ENCODE measurements around the gene MRPS34. TPM values are rescaled to one million over a fixed set of nuclear protein-coding genes. Genes with fewer than 3 reads are reported as not detected.
"Not testable (repeated sequence)": the region's sequence is repeated elsewhere in the genome, so short reads cannot be mapped to it uniquely, and the experiment has no call there.

MRPS34 gene
- total RNA-seq: 112 and 118 TPM in 2 replicates

DNA sequence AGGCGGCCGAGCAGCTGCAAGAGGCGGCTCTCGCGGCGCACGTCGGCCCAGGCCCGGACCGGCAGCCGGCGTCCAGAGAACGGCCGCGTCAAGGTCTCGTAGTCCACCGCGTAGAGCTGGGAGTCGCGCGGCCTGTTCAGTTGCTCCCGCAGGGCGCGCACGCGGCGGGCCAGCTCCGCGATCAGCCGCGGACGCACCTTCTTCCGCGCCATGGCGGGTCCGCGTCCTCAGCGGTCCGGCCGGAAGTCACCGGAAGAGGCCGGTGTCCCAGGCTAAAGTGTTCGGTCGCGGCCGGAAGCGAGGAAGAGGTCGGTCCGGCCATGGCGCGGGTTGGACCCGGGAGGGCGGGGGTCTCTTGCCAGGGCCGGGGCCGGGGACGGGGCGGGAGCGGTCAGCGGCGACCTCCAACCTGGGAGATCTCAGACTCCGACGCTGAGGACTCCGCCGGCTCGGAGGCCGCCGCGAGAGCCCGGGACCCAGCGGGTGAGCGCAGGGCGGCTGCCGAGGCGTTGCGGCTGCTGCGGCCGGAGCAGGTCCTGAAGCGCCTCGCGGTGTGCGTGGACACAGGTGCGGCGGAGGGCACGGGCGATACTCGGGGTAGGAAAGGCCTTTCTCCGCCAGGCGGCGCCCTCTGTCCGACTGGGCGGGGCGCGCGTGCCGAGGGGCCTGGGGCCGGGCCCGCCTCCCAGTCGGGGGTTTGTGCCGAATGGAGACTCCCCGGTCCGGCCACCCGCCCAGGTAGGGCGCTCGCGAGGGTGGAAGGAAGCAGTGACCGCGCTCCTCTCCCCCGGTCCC lies at the start of gene MRPS34:
MRPS34 (minus strand) TSS at position 227 of the 795 bp plus-strand sequence; CDS start at position 212, 15 bp downstream.
- intact Hi-C loops (cut with micrococcal nuclease): loop anchor here (1.0 to 10.0 kb wide), 10 partner anchors 9 to 899 kb away; partner anchors contain the start of genes CLCN7, CRAMP1, FAHD1 and HAGH

DNA sequence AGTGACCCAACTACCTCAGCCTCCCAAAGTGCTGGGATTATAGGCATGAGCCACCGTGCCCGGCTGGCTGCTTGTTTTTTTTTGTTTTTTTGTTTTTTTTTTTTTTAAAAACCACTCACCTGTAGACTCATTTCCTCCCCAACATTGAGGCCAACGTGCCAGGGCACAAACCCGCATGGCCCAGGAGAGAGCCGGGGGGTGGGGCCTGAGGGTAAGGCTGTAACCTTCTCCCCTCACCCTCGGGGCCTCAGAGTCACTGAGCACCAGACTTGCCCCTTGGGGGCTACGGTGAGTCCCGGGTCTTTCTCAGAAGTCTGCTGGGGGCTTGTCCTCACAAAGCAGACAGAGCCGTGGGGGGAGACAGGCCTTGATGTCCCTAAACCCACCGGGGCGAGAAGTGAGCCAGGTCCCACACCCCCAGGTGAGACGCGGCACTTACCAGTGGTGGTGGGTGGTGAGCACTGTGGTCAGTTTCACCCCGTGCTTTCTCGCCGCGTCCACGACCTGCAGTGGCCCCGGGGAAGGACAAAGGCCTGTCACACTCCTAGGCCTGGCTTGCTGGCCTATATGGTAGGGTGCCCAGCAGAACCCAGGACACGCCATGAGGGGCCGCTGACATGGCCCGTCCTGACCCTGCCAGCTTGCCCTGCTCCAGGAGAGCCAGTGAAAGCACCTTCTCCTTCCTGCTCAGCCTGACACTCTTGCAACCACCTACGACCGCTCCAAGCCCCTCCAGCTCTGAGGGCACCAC lies 49.1 kb upstream of the MRPS34 start:
- intact Hi-C loops (cut with micrococcal nuclease): no loop called here

DNA sequence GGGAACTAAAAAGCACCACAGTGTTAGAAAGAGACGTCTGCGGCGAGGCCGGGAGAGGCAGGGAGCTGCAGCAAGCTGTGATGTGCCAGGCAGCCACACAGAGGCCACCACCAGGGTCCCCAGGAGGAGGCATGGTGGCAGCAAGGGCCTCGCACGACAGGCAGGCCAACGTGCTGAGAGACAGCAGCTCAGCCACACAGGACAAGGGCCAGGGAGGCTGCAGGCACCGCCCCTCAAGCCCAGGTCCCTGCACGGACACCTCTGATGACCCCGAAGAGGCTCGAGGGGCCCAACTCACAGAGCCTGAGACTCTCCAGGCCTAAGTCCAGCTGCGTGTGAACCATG lies 48.0 kb upstream of the MRPS34 start:
- intact Hi-C loops (cut with micrococcal nuclease): no loop called here

DNA sequence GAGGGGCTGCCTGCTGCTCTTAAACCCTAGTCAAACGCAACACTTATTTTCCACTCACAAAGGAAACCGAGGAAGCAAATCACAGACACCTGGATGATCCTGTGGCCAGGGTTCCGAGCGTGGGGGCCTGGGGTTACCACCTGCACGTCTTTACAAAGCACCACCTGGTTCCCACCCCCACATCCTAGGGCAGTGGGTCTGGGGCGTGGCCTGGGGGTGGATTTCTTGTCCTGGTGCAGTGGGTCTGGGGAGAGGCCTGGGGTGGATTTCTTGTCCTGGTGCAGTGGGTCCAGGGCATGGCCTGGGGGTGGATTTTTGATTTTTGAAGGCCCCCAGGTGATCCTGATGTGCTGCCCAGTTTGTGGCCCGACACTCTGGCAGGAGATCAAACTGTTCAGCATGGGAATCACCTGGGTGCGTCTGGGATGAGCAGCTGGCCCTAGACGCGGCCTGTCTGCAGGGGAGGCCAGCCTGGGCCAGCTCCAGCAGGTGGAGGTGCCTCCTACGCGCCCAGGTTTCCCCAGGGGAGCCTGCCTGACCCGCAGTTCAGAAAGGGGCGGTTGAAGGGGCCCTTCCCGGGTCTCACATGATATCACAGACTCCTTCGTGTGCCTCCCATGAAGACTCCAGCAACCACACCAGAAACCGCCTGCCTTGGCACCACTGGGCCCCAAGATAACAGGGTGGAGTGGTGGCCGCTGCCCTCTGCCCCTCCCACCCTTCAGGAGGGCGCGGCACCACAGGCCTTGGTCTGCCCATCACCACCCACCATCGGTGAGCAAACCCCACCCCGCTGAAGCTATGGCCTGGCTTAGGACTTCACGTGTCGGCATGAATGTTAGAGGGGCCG lies 47.4 kb upstream of the MRPS34 start:
- intact Hi-C loops (cut with micrococcal nuclease): no loop called here

DNA sequence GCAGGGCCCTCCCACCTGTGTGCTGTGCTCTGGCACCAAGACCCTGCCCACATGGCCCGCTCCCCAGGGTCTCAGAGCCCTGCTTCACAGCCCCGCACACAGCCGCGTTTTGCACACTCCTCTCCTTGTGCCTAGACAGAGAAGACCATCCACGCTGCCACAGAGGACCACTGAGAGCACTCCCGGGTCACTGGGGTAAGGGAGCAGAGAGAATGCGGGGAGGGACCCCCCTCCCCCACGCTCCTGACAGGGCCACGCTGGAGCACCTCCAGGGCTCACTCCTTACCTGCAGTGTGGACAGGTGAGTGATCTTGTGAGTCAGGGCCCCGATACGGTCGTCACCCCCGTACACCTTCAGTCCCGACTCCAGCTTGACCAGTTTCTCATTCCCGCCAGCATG lies 46.7 kb upstream of the MRPS34 start:
- intact Hi-C loops (cut with micrococcal nuclease): loop anchor here (1.0 kb wide), 1 partner anchor 32 kb away; no protein-coding TSS in a partner anchor

DNA sequence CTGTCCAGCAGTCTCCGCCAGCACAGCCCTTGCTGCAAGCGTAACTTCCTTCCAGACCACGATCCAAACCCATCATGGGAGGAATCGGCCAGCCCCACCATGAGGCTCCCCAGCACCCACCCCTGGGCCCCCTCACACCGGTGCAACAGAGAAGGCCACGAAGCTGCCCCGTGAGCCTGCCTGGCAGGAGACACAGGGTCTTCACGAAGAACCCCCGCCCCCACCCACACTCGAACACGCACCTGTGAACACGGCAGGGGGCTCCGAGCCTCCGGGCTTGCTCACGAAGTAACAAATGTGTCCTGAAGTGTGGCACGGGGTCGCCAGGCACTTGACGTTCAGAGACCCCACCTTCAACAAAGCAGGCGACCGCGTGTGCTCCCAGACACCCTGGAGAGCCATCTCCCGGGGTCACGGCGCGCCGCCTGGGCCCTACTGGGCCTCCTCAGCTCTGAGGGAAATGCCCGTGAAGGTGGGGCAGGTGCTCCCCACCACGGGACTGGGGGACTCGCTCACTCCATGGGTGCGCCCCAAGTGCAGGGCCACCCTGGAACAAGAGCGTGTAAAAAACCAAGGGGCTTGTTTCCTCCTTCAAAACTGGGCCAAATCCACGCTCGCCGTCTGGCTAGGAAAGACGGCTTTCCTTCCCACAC lies 46.1 kb upstream of the MRPS34 start:
- intact Hi-C loops (cut with micrococcal nuclease): loop anchor here (1.0 kb wide), 1 partner anchor 32 kb away; no protein-coding TSS in a partner anchor

DNA sequence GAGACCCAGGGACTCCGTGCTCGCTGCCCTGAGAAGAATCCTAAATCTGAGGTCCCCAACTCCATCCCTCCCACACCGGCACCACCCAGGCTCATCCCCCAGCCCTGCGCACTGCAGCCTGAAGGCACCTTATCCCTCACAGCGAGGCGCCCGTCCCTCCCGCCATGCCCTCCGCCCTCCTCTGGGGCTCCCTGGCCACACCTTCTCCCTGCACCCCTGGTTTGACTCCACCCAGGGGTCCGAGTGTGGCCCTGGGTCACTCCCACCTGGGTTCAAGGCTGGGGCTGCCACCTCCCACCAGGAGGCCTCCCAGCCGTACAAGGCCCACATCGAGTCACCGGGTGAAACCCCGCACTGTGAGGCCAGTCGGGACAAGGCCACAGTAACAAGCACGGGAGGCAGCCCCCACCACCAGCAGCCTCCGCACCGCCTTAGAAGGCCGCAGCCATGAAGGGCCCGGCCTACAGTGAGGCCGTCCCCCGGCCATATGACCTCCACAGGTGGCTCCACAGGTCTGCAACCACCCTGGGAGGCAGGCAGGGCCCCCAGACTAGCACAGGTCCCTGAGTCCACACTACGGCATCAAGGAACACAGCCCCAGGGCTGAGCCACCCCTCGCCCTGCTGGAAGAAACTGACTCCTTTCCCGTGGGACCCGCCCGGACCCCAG lies 45.4 kb upstream of the MRPS34 start:
- intact Hi-C loops (cut with micrococcal nuclease): no loop called here

DNA sequence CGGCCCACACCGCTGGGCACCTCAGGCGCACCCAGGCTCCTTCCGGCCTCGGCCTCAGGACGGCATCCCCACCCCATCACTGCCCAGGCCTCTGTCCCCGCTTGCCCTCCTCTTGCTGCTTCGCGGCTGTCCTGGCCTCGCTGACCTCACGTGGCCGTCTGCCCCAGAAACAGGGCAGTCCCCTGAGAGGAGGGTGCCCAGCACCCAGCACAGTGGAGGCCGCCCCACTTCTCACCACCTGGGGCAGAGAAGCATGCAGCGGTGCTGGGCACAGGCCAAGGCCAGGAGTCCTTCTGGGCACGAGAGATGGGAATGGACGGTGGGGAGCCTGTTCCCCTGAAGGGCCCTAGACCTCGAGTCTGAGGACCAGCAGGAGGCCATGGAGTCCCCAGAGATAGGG lies 44.8 kb upstream of the MRPS34 start:
- intact Hi-C loops (cut with micrococcal nuclease): no loop called here

DNA sequence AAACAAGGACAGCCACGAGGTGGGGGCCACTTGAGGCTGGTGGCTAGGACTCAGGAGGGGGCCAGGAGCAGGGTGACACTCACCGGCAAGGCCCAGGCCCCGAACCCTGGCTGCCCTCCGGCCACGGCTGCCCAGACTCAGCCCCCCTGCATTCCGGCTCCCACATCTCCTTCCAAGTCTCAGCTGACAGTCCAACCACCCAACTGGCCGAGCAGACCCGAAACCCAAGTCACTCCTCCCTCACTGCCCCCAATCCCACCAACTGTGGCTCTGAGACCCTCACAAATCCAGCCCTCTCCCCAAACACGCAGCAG lies 44.3 kb upstream of the MRPS34 start:
- intact Hi-C loops (cut with micrococcal nuclease): no loop called here

DNA sequence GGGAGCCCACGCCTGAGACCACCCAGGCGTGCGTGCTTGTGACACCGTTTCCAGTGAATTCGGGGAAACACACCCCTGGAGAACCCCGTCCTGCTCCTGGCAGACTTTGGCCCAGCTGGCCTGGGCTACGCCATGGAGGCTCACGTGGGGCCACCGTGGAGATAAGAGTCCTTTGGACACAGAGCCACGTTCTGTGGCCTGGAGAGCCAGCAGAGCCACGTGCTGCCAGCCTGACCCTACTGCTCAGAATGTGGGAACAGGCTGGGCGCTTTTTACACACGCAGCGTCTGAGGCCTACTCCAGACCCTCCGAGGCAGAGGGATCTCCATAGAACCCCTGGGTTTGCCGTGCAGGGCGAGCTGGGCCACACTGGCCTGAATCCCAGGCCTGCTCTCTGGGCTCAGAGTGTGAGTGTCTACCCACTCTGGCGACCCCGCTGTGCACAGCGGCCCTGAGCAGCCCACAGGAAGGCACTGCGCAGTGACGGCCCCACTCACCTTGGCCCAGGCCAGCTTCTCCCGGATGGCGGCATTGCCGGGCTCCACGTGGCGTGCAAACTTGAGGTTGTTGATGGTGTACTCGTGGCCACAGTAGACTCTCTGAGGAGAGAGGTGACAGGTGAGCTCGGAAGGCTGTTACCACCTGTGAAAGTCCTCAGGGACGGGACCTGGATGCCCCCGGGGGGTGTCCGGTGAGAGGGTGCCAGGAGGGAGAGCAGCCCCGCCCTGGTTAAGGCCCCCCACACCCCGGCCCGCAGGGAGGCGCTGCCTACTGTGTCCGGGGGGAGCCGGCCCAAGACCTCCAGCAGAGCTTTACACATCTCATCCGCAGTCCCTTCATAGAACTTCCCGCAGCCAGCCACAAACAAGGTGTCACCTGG lies 43.7 kb upstream of the MRPS34 start:
- intact Hi-C loops (cut with micrococcal nuclease): no loop called here

DNA sequence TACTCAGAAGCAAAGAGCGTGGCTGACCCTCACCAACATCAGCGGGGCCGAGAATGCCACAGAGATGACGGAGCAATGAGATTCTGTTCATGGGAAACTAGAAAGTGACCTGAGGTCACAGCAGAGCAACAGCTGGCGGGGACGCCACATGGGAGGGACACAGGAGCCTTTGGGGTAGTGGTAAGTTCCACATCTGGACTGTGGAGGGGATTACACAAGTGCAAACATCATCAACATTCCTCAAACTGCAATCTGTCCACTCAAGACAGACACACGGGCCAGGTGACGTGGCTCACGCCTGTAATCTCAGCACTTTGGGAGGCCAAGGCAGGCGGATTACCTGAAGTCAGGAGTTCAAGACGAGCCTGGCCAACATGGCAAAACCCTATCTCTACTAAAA lies 42.5 kb upstream of the MRPS34 start:
- intact Hi-C loops (cut with micrococcal nuclease): no loop called here

DNA sequence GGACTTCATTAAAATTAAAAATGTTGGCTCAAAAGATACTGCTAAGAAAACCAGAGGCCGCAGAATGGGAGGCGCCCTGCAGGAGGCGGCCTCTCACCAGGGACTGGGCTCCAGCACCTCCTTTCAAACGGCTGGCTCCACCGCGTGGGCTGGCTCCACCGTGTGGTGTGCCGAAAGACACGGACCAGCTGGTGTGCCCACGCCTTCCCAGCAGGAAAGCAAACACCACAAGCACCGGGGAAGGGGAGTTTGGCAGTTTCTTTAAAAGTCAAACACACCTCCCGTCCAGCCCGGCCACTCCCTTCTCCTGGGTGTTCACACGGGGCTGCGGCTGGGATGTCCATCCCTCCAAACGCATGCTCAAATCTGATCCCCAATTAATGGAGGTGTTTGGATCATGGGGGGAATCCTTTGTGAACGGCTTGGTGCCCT lies 39.8 kb upstream of the MRPS34 start:
- intact Hi-C loops (cut with micrococcal nuclease): no loop called here

DNA sequence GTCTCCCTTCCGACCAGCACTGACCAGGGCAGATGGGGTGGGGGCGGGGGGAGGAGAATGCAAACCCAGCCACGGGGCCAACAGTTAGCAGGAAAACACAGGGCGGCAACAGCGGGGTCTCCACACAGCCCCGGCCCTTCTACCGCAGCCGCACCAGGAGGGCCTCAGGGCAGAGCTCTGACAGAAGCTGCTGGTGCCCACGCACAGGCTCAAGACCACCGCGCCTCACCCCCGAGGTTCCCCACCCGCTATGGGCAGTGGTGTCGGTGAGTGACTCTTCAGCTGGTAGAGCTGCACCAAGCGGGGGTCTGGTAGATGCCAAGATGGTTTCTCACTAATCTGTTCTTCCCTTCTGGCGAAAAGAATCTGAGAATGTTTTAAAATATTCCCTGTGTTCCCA lies 37.6 kb upstream of the MRPS34 start:
- intact Hi-C loops (cut with micrococcal nuclease): no loop called here

DNA sequence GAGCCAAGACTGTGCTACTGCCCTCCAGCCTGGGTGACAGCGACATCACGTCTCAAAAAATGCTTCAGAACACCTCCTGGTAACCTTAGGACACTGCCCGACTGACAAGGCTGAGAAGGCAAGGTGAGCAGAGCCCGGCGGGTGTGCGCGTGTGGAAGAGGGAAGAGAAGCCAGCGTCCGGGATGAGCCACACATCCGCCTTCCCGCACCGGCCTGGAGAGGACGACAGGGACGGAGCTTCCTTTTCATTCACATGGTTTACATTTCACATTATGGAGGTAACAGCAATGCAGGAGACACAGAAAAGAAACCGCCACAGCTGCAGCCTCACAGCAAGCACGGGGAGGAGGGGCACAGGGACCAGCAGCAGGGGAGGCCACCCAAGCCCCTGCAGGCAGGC lies 37.2 kb upstream of the MRPS34 start:
- intact Hi-C loops (cut with micrococcal nuclease): no loop called here

DNA sequence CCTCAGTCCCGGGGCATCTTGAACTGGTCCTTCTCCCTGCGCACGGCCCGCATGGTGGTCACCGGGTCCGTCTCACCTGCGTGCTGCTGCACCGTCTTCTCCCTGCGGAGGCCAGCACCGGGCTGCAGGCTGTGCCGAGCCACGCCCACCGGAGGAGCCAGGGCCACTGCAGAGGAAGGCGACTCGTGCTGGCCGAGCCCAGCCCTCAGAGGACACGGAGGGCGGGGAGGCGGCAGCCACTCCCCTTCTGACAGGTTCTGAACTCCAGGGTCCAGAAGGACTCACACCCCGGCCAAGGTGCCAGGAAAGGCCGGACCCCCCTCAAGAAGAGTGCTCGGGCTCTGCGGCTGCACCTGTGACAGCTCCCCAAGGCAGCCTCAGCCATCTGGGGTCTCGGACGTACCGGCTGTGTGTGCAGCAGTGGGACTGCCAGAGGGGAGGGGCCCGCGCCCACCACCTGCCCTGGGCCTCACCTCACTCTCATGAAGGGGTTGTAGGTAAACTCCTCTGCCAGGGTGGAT lies 36.4 kb upstream of the MRPS34 start:
- intact Hi-C loops (cut with micrococcal nuclease): no loop called here

DNA sequence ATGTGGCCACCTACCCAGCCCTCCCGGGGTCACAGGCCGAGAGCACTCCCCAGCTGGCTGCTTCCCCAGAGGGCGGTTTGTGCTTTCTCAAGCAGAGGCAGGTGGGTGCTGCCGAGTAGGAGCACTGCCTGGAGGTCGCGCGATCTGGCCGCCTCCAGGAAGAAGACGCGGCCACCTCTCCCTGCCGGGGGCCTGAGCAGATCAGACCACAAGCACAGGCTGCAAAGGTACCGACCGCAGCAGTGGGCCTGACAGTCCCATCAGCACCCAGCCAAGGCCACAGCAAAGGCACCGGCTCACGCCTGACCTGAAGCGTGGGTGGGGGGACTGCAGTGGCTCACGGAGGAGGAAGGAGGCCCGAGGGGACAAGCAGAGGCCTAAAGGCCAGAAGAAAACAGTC lies 35.8 kb upstream of the MRPS34 start:
- intact Hi-C loops (cut with micrococcal nuclease): no loop called here

DNA sequence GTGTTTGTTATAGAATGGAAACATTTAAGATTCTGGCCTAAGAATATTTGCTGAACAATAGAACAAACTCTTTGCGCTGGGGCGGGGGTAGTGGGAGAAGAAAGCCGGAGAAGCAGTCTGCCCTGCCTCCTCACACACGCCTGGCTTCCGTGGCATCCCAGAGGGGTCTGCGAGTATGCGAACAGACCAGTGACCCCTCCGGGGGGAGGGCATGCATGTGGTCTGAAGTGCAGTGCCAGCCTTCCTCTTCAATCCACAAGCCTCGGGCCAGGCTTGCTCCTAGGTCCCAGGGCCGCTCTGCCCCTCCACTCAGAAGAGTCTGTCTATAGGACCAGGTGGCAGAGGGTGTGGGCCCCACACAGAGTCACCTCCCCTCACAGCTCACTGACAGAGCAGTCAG lies 34.7 kb upstream of the MRPS34 start:
- intact Hi-C loops (cut with micrococcal nuclease): no loop called here

DNA sequence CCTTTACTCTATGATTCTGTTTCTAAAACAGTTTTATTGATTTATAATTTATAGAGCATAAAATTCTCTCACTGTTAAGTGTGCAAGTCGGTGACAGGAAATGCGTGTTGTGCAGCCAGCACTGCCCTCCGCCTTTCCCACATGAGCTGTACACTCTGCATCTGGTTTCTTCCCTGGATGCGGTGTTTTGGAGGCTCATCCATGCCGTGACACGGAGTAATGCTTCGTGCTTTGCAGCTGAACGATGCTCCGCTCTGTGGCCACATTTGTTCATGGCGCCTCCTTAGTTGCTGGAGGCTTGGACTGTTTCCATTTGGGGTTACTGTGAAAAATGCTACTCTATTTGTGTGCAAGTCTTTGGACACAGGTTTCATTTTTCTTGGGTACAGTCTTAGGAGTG lies 27.8 kb upstream of the MRPS34 start:
- intact Hi-C loops (cut with micrococcal nuclease): no loop called here

DNA sequence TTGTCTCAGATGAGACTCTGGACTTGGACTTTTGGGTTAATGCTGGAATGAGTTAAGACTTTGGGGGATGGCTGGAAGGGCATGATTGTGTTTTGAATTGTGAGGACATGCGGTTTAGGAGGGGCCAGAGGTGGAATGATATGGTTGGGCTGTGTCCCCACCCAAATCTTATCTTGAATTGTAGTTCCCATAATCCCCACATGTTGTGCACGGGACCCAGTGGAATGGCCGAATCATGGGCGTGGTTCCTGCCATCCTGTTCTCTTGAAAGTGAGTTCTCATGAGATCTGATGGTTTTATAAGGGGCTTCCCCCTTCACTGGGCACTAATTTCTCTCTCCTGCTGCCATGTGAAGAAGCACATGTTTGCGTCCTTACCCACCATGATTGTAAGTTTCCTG lies 26.3 kb upstream of the MRPS34 start:
- intact Hi-C loops (cut with micrococcal nuclease): not testable (repeated sequence)
